HG03378 (cell line): Measurements from ENCODE around the gene VWA2.

Source experiments
- ATAC-seq: cut with Tn5 transposase; IDR thresholded peaks from one replicate; pipeline ENCODE4 v1.9.1; 2021; ENCODE audit warnings: mild to moderate bottlenecking, moderate library complexity; ENCODE audit not compliant: unreplicated experiment

Gene VWA2

GRCh38 chr10:114245121-114245791, 6.2 kb downstream of the VWA2 start:
- ATAC-seq: no peak

- ATAC-seq: no peak
Measured at GRCh38 chr10:114246679-114247305, 7.7 kb downstream of the VWA2 start.

- ATAC-seq: no peak
Measured at GRCh38 chr10:114250236-114250635, 11.2 kb downstream of the VWA2 start.

GRCh38 chr10:114250716-114251115, 11.7 kb downstream of the VWA2 start:
- ATAC-seq: no peak

- no peak for ATAC-seq
Measured at GRCh38 chr10:114252092-114252491, 13.0 kb downstream of the VWA2 start.

- ATAC-seq: no peak
Measured at GRCh38 chr10:114252883-114253282, 13.8 kb downstream of the VWA2 start.

GRCh38 chr10:114255227-114255626, 16.2 kb downstream of the VWA2 start:
- ATAC-seq: no peak

- no peak for ATAC-seq
Measured at GRCh38 chr10:114256008-114256765, 17.1 kb downstream of the VWA2 start.

- no peak for ATAC-seq
Measured at GRCh38 chr10:114256822-114257221, 17.8 kb downstream of the VWA2 start.

GRCh38 chr10:114257498-114257897, 18.4 kb downstream of the VWA2 start:
- ATAC-seq: no peak

GRCh38 chr10:114258274-114258840, 19.3 kb downstream of the VWA2 start:
- ATAC-seq: no peak

GRCh38 chr10:114259824-114260223, 20.8 kb downstream of the VWA2 start:
- ATAC-seq: no peak

GRCh38 chr10:114260366-114260765, 21.3 kb downstream of the VWA2 start:
- no peak for ATAC-seq

- no peak for ATAC-seq
Measured at GRCh38 chr10:114261076-114261475, 22.0 kb downstream of the VWA2 start.

- ATAC-seq: no peak
Measured at GRCh38 chr10:114262496-114262895, 23.4 kb downstream of the VWA2 start.

GRCh38 chr10:114265392-114266053, 26.5 kb downstream of the VWA2 start:
- no peak for ATAC-seq

GRCh38 chr10:114266521-114266920, 27.5 kb downstream of the VWA2 start:
- no peak for ATAC-seq

- ATAC-seq: no peak
Measured at GRCh38 chr10:114271075-114271778, 32.2 kb downstream of the VWA2 start.

GRCh38 chr10:114271779-114272167, 32.7 kb downstream of the VWA2 start:
- ATAC-seq: no peak

- no peak for ATAC-seq
Measured at GRCh38 chr10:114272696-114273095, 33.6 kb downstream of the VWA2 start.

- ATAC-seq: no peak
Measured at GRCh38 chr10:114273910-114274309, 34.9 kb downstream of the VWA2 start.
